HG03571 (cell line): ENCODE measurements around the gene AK1.

Experiments
- ATAC-seq: cut with Tn5 transposase; IDR thresholded peaks from one replicate; pipeline ENCODE4 v1.9.1; 2021; ENCODE audit not compliant: unreplicated experiment

Gene AK1

GRCh38 chr9:127877566-127877998 lies at the start of gene AK1:
TSS of gene AK1 (minus strand) at chr9:127877675. CDS start at chr9:127874617, 3,058 bp downstream.
- ATAC-seq = no peak

GRCh38 chr9:127926906-127927200 lies 49.4 kb upstream of the AK1 start:
- no peak for ATAC-seq

GRCh38 chr9:127925959-127926905 lies 48.8 kb upstream of the AK1 start:
- ATAC-seq = no peak

DNA sequence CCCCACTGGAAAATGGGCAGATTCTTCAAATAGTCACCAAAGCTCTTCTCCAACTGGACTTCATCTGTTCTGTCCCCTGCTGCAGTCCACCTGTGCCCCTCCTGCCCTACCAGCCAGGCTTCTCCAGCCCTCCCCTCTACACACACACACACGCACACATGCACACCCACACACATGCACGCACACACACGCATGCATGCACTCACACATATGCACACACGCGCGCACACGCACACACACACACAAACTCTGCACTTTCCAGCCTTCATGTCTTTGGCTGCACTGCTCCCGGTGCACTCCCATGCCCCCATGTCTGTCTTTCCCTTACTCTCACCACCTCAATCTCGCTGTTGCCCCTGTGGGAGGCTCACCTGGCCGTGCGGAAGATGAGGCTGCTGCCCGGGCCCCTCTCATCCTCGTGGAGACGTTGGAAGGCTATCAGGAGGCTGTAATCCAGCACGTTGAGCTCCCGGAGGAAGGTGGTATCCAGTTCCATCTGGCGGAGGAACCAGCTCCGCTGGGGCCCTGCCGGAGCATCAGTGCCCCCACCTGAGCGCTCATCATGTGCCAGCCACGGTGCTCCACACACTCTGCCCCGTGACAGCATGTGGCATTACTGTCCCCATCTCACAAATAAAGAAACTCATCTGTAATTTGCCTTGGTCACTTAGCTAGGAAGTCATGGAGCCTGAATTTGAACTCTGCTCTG lies 47.4 kb upstream of the AK1 start:
- no peak for ATAC-seq

- no peak for ATAC-seq
Measured at GRCh38 chr9:127923771-127924170, 46.3 kb upstream of the AK1 start.

GRCh38 chr9:127923046-127923445 lies 45.6 kb upstream of the AK1 start:
- ATAC-seq = no peak

- no peak for ATAC-seq
Measured at GRCh38 chr9:127921557-127922120, 44.2 kb upstream of the AK1 start.

- ATAC-seq = no peak
Measured at GRCh38 chr9:127920794-127921193, 43.3 kb upstream of the AK1 start.

GRCh38 chr9:127919253-127919815 lies 41.9 kb upstream of the AK1 start:
- ATAC-seq = no peak

DNA sequence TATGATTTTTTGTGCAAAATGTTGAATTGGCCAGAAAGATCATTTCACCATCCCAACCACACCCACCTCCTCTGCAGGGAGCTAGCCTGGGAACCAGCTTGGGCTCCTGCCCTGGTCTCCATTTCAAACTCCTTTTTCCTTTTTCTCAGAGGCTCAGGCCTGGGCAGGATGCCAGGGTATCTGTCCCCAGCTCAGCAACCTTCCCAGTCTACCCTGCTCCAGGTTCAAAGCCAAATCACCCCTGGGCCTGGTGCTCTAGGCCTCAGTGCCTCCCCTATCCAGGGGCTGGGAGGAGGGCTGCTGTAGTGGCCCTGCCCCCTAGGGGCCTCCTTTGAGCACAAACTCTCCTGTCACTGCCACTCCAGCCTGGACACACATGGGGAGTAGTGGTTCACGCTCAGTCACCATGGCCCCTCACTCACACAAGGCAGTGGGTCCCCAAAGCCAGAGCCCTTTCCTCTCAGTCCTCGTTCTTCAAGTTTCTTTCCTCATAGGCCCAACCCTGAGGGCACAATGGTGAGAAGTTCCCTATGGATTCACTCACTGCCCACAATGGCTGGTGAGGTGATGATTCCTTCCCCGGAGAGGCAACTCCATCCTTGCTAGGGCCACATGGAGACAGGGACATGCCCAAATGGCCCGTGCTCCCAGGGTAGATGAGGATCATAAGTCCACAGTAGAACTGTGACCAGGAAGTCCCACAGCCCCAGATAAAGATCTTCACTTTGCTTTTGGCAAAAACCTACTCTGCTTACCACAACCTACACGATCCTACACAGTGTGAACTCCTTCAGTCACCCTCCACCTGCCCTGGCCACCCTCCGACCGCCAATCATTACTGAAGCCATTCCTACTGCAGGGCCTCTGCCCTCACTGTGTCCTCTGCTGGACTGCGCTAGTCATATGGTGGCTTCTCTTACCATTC lies 41.0 kb upstream of the AK1 start:
- ATAC-seq = no peak

DNA sequence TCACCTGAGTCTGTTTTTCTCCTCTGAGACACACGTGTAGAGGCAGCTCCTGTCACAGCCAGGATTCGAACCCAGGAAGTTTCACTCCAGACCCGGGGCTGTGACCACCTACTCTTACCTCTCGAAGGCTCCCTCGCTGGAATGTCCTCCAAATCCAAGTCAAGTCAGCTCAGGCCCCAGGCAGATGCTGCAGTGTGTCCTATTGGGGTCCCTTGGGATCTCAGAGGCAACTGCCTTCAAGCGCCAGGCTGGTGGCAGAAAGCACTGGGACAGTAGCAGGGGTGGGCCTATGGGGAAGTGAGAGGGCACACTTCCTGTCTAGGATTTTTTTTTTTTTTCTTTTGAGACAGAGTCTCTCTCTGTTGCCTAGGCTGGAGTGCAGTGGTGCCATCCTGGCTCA lies 40.1 kb upstream of the AK1 start:
- no peak for ATAC-seq

DNA sequence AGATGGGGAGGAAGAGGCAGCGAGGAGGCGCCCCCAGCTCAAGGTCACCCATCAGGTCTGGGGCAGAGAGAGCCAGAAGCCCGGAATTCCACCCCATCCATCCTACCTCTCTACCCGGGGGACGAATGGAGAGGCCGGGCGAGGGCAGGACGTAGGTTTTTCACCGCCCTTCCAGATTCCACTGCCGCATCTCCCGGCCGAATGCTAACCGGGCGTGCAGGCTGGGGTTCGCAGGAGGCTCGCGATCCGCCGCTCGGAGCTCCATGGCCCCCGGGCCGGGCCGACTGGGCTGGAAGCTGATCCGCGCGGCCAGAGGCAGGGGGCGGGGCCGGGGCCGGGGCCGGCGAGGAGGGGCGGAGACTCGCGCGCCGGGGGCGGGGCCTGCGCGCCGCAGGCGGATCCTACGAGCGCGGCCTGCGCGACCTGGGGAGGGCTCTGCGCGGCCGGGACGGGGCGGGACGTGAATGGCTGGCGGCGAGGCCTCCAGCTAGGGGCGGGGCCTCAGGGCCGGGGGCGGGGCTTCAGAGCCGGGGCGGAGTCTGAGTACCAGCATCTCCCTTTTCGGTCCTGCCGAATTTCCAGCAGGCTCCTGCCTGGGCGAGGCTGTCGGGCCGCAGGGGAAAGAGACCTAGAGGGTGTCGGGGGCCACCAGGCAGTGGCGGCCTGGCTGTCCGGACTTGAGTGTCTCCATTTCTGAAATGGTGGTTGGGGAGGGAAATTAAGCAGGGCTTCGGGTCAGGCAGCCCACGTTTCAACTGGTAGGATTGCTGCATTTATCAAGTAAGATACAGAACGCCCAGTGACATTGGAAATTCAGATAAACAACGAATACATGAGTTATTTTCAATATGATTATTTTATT lies 39.5 kb upstream of the AK1 start, which contains the start of gene ST6GALNAC4:
ST6GALNAC4 (minus strand) TSS at position 322 of the 862 bp plus-strand sequence. CDS start 622 bp downstream, outside the sequence.
- peak; percentile 47 for ATAC-seq

DNA sequence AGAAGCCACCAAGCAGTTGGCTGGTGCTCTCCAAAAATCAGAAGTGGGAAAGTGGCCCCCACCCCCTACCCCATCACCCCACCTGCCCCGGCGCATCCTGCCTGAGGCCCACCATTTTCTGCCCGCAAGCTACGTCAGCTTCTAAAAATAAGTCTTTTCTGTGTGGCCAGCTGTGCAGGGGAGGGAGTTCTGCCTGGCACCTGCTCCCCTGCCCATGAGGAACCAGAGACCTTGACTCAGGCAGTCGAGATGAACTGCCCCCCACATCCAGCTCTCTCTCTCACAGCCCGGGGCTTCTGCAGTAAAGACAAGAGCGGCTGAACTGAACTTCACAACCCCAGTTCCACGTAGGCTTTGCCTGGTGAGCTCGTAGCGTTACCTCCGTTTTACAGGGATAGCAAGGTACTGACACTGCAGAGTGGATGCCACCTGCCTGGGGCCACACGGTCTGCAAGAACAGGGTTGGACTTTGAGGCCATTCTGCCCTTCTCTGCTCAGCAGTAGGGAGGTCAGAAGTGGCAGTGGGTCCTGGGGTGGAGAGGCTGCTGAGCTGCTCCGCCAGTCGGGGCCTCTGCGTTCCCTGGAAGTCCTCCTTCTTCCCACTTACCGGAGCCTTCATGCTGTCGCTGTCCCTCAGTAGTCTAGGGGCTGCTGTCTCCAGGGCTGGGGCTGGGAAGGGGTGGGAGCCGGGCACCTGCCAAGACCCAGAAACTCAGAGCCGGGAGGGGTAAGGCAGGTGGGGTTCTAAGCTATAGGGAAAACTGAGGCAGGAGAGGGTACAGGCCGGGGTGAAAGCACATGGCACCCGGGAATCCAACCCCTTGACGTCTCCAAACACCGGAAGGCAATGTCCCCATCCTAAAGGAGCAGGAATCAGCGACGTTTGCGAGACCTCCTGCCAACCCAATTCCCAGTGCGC lies 38.6 kb upstream of the AK1 start:
- no peak for ATAC-seq

DNA sequence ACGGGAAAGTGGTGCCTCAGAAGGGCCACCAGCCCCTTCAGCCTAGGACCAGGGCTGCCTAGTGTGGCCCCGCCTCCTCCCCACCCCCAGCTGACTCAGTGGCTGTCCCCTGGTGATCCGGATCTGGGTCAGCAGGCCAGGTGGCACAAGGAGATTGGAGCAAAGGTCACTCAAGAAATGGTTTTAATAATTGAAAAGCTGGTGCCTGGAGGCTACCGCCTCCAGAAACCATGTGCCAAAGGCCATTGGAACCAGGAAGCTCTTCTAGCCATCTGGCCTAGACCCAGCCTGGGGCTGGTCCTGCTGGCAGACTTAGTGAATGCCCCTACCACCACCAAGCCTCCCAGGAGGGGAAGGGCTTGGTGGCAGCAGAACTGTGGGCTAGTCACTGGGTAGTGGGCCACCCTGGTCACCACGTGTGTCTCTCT lies 37.9 kb upstream of the AK1 start:
- no peak for ATAC-seq

DNA sequence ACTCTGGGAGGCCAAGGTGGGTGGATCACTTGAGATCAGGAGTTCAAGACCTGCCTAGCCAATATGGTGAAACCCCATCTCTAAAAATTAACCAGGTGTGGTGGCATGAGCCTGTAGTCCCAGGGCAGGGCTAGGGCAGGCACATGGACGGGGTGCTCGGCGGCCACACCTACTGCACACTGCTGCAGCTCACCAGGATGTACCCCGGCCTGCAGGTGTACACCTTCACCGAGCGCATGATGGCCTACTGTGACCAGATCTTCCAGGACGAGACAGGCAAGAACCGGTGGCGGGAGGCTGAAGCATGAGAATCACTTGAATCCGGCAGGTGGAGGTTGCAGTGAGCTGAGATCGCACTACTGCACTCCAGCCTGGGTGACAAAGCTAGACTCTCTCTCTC lies 36.2 kb upstream of the AK1 start:
- ATAC-seq = no peak

DNA sequence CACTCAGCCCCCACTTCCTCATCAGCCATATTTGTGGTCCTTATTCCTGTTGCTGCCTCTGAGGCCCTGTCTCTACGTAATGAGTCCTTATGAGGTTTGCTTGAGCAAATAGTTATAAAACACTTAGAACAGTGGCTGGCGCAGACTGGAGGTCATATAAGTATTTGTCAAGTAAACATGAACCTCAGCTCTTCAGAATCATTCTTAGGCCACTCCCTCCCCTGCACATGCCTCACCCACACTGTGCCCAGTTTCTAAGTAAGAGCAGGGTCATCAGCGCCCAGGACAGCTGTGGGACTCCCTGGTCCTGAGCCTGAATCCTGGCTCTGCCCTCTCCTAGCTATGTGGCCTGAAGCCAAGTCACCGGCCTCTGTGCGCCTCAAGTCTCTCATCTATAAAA lies 35.4 kb upstream of the AK1 start:
- ATAC-seq = no peak

DNA sequence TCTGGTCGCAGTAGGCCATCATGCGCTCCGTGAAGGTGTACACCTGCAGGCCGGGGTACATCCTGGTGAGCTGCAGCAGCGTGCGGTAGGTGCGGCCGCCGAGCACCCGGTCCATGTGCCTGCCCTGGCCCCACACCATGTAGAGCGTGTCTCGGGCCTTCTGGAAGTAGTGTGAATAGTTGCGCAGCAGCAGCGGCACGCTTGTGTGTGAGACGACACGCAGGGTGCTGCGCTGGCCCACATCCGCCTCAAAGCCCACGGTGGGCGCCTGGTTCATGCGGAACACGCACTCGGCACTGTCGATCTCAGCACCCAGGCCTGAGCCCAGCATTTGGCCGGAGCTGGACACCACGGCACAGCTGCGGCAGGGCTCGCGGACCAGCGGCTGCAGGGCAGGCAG lies 34.8 kb upstream of the AK1 start:
- no peak for ATAC-seq

- no peak for ATAC-seq
Measured at GRCh38 chr9:127910613-127911205, 33.2 kb upstream of the AK1 start.
